ENCODE measurements around the gene SH3RF1.

The SH3RF1 gene

GRCh38 chr4:169121861-169122382 is 148.8 kb downstream of the SH3RF1 start:
- no peak overlapping the region for H3K4me3 ChIP-seq (ENCODE audit: low read depth, low read length)
- no peak for TF ChIP-seq CTCF (IDR thresholded peaks at IDR 0.05; ENCODE audit: insufficient read depth, low read depth, low read length, missing control alignments)
- DNase-seq (ENCODE audit: low read depth): no peak

- TF ChIP-seq CTCF (IDR thresholded peaks at IDR 0.05; ENCODE audit: insufficient read depth, low read depth, low read length, missing control alignments): no peak
- no peak for DNase-seq (ENCODE audit: low read depth)
- no peak overlapping the region for H3K4me3 ChIP-seq (ENCODE audit: low read depth, low read length)
These were observed 150.1 kb downstream of the SH3RF1 start for GRCh38 chr4:169120624-169121023.

GRCh38 chr4:169119536-169119935 is 151.2 kb downstream of the SH3RF1 start:
- DNase-seq (ENCODE audit: low read depth): no peak

GRCh38 chr4:169117591-169118081 is 153.1 kb downstream of the SH3RF1 start:
- TF ChIP-seq CTCF (IDR thresholded peaks at IDR 0.05; ENCODE audit: insufficient read depth, low read depth, low read length, missing control alignments): no peak
- DNase-seq (ENCODE audit: low read depth): no peak
- H3K4me3 ChIP-seq (ENCODE audit: low read depth, low read length): no peak overlapping the region

More at GRCh38 chr4:169119536-169119935, 151.2 kb downstream of the SH3RF1 start:
- no peak for TF ChIP-seq CTCF (IDR thresholded peaks at IDR 0.05; ENCODE audit: insufficient read depth, low read depth, low read length, missing control alignments)
- no peak overlapping the region for H3K4me3 ChIP-seq (ENCODE audit: low read depth, low read length)

GRCh38 chr4:169116270-169116901 is 154.4 kb downstream of the SH3RF1 start:
- no peak overlapping the region for H3K4me3 ChIP-seq (ENCODE audit: low read depth, low read length)
- no peak for TF ChIP-seq CTCF (IDR thresholded peaks at IDR 0.05; ENCODE audit: insufficient read depth, low read depth, low read length, missing control alignments)
- DNase-seq (ENCODE audit: low read depth): no peak

GRCh38 chr4:169115897-169116254 is 154.9 kb downstream of the SH3RF1 start:
- no peak for TF ChIP-seq CTCF (IDR thresholded peaks at IDR 0.05; ENCODE audit: insufficient read depth, low read depth, low read length, missing control alignments)
- no peak for DNase-seq (ENCODE audit: low read depth)
- no peak overlapping the region for H3K4me3 ChIP-seq (ENCODE audit: low read depth, low read length)

Measured in GM12865 (cell line).